Adrenal gland (tissue), 5 donors: ENCODE data around the gene SUV39H1.

Source experiments
- POLR2A ChIP-seq, 2 donors: fragments of 450-650 bp; IDR thresholded peaks; one replicate each; pipeline ENCODE4 v1.6.1; 2017; ENCODE audit warnings: antibody characterized with exemption in 2 of 2, mild to moderate bottlenecking in 2 of 2, moderate library complexity in 1 of 2
- TF ChIP-seq, protein P1 (sequence below), 6 experiments: fragments of 450-650 bp in 4 of 6; fragments of 200-600 bp in 2 of 6; sonication (generic) in 1 of 6; IDR thresholded peaks; 1 replicate in 5 of 6; 2 replicates in 1 of 6; pipeline versions ENCODE4 v1.5.1 to v1.8.0; 2016 to 2021; ENCODE audit warnings: antibody characterized with exemption in 6 of 6, mild to moderate bottlenecking in 2 of 6, moderate library complexity in 1 of 6
- donor health status: DM: no; HTN: no; CAD: no.

DNA sequence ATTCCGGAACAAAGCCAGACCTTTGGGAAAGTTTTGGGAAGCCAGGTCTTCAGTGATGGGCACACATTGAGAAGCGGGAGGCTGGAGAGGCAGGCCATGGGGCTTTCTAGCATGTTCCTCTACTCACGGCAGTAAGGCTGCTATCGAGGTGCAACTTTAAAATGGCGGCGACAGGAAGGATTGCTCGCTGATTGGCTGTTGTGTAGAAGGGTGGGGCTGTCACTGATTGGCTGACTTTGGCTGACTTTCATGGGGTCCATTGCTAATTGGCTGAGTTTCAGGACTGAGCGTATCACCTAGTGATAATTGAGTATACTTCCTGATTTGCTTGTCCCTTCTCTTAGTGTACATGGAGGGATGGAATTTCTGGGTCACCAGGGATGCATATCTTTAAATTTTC, 45.3 kb downstream of the SUV39H1 start:
- TF ChIP-seq, protein P1, sequence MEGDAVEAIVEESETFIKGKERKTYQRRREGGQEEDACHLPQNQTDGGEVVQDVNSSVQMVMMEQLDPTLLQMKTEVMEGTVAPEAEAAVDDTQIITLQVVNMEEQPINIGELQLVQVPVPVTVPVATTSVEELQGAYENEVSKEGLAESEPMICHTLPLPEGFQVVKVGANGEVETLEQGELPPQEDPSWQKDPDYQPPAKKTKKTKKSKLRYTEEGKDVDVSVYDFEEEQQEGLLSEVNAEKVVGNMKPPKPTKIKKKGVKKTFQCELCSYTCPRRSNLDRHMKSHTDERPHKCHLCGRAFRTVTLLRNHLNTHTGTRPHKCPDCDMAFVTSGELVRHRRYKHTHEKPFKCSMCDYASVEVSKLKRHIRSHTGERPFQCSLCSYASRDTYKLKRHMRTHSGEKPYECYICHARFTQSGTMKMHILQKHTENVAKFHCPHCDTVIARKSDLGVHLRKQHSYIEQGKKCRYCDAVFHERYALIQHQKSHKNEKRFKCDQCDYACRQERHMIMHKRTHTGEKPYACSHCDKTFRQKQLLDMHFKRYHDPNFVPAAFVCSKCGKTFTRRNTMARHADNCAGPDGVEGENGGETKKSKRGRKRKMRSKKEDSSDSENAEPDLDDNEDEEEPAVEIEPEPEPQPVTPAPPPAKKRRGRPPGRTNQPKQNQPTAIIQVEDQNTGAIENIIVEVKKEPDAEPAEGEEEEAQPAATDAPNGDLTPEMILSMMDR (IDR thresholded peaks at IDR 0.05): no peak
- TF ChIP-seq POLR2A (IDR thresholded peaks at IDR 0.05): no peak
